HL-60 (cell line): ENCODE data around the gene SEC14L1.

Experiments used
- CTCF ChIP-seq: IDR thresholded peaks from one replicate; pipeline ENCODE4 v1.5.1; 2011; ENCODE audit warnings: low read length, control low read depth, inconsistent platforms; ENCODE audit not compliant: insufficient read depth
- GABPA ChIP-seq: IDR thresholded peaks from 2 replicates; pipeline ENCODE4 v1.6.1; 2012; ENCODE audit warnings: low read depth
- POLR2AphosphoS5 ChIP-seq: IDR thresholded peaks from 2 replicates; pipeline ENCODE4 v1.6.1; 2012; ENCODE audit warnings: low read depth
- REST ChIP-seq: IDR thresholded peaks from 2 replicates; pipeline ENCODE4 v1.6.1; 2012; ENCODE audit warnings: low read depth; ENCODE audit not compliant: insufficient replicate concordance

- TF ChIP-seq CTCF = no peak
- no peak for TF ChIP-seq POLR2AphosphoS5
- no peak for TF ChIP-seq REST
- TF ChIP-seq GABPA = no peak
Observed at GRCh38 chr17:77115510-77115909, 25.3 kb upstream of the SEC14L1 start.
